ELF-1 (cell line): ENCODE results near the gene SPATA31E1.
A peak's percentile ranks its signal among the peaks of the same experiment; 100 is the strongest.

Source experiments
- DNase-seq: peaks from one replicate; pipeline ENCODE4 v3.0.0-alpha.2; 2016; ENCODE audit warnings: low read depth, low spot score

The SPATA31E1 gene

DNA sequence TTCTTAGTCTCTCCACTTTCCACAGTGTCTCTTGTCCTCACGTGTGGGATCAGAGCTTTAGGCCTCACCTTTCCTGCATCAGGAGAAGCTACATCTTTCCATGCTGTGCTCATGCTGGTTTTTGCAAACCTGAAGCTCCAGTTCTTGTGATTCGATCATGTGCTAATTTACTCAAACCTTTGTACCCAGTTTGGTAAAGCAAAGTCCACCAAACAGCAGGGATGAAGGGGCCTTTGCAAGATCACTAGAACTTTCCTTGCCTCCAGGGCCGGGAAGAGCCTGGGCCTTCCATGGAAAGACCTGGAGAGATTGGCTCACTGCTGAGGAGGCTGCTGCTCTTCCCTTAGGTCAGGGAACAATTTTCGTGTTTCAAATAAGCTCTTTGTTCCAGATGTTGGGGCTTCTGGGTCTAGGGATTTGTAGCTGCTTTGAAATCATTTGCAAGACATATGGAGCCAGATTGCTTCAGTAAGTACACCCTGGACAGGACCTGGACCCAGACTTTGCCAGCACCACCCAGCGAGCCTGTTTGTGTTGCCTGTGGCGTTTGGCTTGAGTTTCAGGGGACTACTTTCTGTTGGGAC is 18.7 kb upstream of the SPATA31E1 start:
- no peak for DNase-seq

DNA sequence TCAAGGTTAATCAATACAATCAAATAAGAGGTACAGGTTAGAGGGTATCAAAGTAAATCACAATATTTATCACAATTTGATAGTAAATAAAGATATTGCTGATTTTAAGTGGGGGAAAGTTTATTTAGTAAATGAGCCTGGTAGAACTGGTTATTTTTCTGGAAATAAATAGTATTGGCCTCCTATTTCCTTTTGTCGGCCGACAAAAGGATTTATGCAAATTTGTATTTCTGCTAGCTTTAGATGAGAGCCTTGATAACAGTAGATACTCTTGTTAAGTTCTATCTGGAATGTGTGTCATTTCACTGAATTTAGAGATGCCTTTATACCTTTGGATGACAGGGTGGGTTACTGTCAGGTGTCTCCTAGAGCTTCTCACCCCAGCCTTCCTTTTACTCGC is 17.8 kb upstream of the SPATA31E1 start:
- no peak for DNase-seq

DNA sequence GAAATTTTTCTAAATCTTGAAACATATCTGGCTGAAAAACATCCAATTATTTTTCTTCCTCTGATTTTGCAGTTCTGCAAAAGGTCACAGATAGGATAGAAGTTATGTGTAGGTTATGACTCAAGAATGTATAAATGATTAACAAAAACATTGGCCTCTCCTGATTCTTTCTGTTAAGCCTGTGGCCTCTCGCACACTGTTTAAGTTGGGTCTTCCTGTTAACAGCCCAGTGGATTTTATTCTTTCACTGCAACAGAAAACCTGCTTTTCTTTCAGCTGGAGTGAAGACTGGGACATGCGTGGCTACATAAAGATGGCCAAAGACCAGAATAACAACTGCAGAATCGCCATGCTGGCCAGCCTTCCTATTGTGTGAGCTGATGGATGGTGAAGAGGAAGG is 17.1 kb upstream of the SPATA31E1 start:
- no peak for DNase-seq

DNA sequence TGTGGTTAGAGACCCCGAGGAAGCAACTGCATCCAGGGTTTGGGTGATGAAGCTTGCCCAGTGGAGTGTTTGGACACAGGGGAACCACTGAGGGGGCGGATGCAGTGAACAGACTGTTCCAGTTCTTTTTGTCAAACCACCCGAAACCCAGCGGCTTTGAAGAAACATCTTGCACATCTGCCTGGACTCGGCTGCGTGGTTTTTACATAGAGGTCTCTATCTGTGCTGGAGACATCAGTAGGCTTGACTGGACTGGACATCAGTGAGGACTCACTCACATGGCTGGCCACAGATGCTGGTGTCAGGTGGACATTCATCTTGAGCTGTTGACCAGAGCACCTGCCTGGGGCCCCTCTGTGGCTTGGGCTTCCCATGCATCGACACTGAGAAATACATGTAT is 15.3 kb upstream of the SPATA31E1 start:
- DNase-seq: no peak

DNA sequence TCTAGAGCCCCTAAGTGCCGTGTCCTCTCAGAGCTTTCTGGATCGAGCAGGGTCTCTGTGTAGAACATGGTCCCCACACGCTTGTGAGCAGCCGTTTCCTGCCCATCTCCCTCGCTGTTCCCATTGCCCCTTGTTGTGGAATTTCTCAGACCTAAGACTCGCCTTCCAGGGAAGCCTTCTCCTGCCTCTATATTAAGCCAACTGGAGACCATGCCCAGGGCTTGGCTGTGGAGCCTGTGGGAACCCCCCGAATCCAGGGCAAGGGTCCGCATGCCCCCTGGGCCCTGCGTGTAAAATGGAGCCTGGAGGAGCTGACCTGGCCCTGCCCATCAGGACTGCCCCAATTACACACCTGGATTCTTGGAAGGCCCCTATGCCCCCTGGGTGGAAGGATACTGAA is 14.5 kb upstream of the SPATA31E1 start:
- DNase-seq: no peak

DNA sequence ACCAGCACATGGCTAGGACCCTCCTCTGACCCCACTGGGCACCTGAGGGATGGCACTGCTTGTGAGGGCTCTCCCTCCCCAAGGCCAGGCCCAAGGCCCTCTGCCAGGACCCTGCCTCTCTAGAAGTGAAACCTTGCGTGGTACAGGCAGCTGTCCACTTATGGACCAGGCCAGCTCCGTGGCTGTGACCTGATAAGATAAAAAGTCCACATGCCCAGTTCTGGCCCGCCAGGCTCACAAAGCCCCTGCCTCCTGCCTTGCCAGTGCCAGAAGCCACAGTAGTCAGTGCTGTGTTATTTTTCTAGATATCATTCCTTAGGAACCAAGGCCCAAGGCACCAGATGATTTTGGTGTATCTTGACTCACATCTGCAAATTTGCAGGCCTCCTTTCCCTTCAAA is 14.0 kb upstream of the SPATA31E1 start:
- no peak for DNase-seq

DNA sequence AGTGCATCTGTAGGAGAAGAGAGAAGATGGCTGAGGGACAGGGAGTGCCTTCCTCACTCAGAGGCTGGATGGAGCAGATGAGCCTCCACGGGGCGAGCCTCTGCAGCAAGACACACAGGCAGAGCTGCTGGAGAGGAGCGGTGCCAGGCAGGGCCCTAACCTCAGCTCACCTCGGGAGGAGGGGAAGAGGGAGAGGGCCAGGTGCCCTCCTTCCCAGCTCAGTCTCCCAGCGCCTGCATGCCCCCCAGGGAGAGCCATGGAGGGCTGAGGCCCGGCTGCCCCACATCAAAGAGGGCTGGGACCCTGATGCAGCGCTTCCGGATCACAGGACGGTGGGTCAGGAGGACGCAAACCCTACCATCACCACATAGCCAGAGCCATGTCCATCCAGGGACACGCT is 13.6 kb upstream of the SPATA31E1 start:
- no peak for DNase-seq

DNA sequence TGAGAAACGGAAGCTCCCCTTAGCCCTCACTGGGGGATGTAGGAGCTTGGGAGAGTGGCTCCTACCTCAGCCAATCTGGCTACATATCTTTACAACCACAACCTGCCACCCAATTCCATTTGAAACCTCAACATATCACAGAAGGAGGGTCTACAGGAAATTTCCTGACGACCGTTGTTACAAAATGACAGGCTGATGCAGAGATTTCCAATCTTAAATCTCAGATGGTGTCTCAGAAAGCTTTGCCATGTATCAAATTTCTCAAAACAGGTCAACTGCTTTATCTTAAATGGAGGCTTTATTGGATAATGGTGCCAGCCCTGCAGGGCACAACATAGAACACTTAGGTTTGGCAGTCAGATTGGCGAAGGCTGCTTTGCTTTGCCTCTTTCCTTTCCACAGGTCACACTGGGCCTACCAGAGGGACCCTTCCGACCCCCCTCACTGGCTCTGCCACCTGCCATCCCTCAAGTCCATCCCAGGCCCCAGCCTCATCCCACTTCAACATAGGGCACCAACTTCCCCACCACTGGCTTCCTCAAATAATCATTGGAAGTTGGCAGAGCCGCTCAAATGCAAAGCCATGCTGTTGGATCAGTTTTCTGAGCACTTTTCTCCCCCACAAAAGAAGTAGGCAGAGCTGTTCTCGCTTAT is 11.1 kb upstream of the SPATA31E1 start:
- DNase-seq: no peak

DNA sequence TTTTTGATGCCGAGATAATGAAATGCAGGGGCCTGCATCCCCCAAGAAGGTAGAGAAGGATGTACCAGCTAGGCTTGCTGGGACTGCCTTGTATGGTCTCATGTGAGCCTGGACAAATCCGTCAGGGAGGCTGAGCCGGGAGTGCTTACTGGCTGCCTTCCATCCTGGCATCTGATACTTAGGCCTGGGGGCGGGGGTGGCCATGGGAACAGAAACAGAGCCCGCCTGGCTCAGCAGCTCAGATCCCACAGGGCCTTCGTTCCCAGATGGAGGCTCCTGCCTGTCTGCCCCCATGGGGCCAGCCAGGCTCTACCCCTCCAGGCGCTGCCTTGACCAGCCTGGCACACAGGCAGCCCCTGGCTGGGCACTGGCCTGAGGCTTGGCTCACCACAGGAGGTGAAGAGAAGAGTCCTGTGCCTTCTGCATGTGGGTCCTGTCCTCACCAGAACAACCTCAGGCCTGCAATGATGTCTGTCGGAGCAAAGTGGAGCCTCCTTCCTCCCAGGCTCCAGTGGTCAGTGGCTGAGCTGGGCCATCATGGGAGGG is 10.5 kb upstream of the SPATA31E1 start:
- DNase-seq: peak; percentile 63

DNA sequence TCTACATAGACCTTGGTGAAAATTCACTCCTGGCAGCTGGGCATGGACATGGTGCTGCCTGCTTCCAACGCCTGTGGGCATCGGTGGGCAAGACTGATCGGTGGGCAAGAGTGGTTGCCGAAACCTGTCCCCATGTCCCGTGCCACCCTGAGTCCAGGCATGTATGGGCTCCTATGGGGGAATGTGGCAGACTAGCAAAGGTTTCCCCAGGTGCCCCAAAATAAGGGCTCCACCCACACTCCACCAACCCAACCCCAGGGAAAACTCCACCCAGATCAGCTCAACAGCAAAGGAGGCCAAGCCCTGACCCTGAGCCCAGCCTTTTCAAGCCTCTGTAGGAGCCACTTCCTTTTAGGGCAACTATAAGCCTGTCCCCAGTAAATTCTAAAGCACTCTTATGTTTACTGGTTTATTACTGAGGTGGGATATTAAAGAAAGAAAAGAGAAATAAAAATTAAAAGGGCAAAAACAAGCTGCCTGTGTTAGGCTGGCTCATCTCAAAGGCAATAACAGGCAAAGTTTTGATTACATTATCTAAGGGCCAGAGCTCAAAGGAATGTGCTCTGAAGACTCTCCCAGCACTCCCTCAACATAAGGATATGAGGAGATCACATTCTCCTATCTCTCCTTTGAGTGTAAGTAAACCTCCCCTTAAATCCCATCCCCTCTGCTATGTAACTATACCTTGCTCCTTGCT is 8.9 kb upstream of the SPATA31E1 start:
- no peak for DNase-seq

DNA sequence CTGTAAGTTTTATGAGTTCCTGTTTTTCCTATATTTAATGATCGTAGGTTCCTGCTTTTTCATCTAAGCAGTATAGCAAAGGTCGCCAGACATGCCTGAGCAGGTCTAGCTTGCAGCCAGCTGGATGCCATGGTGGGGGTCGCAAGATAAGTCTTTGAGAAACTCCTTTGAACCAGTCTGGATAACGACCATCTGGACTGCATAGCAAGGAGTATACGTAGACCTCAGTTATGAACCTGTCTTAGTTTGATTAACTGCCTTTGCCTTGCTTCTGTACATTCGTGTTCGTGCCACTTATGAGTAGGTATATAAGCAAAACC is 8.4 kb upstream of the SPATA31E1 start:
- no peak for DNase-seq

DNA sequence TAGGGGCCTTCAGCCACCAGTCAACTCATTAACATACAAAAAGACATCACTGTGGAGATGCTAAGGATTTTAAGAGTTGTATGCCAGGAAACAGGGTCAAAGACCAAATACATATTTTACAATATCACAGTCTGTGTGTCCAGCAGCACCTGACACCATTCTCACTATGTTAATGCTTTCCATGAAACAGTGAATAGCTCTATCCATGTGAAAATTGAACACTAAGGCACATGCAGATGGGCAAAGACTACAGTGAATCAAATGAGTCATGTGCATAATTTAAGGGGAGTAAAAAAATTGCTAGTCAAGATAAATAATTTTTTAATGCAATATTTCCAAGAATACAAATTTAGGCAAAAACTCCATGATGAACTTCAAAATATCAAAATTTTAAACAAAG is 7.6 kb upstream of the SPATA31E1 start:
- no peak for DNase-seq

DNA sequence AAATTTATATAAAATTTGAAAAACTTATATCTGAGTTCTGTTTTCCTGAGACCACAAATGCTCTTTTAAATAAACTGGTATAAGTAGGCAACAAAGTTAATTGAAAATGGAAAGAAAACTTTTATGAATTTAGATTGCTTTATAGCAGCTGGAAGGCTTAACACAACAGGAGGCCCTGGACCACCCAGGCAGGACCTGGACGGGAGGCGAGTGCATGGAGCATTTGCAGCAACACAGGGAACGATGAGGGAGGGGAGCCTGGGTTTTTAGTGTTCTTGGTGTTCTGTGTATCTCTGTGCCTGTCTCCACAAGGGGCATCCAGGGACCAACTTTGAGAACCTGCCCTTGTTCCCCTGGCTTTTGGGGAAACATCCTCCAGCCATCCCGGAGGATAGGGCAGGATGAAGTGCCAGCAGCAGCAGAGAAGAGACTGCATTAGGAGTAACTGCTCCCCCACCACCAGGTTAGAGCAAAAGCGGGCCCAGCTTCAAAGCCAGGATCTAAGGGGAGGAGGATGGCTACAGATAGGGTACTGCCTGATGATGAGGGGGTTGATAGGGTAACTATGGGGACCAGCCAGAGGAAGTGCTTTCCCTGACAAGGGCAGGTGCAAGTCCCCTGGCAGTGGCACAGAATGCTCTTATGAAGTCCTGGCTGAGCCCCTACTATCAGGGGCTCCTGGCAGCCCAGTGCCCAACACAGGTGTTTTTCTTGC is 6.7 kb upstream of the SPATA31E1 start:
- DNase-seq: no peak

DNA sequence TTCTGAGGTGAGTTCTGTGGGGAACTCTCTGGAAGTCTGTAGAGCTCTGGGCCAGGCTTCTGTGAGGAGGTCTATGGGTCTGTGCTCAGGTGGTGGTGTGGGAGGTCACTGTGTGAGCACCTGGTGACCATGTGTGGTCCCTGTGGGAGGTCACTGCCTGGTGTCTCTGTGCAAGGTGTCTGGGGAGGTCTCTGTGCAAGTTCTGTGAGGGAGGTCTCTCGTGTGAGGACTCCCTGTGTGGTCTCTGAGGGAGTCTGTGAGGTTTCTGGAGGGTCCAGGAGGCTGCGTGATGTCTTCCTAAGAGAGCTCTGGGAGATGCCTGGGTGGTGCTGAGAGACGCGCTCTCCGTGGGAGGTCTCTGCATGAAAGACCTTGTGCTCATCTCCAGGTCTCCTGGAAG is 6.0 kb upstream of the SPATA31E1 start:
- no peak for DNase-seq

DNA sequence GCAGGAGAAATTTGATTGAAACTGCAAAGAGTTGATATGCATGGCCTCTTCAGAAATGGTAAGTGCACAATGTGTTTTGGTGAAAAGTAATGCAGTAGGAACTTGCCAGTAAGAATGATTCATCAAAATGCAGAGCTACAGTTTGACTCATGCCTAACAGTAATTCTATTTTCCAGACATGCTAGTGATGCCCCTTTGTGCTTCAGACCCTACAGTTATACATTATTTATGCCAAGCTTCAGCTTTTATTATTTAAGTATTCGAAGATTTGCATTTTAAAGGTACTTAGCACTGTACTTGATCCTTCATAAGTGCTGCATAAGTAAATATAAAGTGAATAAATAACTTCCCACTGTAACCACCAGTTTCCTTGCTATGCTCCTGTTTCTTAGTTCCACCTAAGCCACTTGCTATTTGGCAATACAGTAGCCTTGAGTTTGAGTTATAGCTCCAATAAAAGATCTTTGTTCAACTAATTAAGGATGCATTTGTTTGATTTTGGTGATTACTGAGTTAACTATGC is 3.6 kb upstream of the SPATA31E1 start:
- no peak for DNase-seq

DNA sequence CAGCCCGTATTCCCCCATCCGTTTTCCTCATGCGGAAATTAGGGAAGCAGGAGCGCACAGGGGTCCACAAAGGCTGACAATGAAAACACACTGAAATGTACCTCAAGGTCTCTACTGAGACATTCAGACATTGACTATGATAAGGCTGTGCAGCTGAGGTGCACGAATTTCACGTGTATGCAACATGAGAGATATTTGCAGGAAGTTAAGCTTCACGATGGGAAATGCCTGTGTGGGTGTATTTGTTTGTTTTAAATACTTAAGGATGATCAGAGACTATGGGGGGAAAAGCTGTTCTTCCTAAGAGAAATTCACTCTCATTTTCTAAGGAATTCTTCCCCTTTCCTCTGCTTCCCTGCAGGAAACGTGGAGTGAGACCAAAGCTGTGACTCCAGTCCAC is 2.6 kb upstream of the SPATA31E1 start:
- DNase-seq: no peak

DNA sequence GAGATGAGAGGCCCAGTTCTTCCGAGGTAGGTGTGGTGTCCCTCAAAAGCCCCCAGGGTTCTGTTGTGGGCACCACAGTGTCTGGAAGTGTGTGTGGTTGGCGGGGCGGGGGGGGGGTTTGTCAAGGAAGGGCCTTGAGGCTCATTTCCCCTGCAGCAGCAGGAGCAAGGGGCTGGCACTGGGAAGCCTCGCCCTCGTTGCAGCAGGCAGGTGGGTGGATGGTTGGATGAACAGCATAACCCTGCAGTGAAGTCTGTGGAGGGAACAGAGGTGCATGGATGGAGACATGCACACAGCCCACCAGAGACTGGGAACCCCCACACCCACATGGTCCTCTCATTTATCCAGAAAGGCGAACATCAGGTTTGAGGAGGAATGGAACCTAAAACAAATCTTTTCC is 2.0 kb upstream of the SPATA31E1 start:
- DNase-seq: no peak

DNA sequence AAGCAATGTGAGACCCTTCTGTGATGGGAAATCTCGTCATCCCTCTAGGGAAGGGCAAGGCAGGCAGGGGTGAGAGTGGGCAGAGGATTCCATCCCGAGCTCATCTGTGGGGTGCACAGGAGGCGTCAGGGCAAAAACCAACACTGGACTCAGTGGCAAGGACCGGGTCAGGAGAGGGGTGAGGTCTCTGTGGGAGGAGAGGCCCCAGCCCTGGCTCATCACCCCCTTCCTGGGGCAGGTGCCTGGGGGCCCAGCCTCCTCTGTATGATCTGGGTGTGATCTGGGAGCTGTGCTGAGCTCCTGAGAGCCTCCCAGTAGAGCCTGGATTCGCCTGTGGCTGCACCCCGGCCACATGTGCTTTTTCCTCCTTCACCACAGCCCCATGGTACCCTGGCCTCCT is 597 bp downstream of the SPATA31E1 start:
- no peak for DNase-seq

DNA sequence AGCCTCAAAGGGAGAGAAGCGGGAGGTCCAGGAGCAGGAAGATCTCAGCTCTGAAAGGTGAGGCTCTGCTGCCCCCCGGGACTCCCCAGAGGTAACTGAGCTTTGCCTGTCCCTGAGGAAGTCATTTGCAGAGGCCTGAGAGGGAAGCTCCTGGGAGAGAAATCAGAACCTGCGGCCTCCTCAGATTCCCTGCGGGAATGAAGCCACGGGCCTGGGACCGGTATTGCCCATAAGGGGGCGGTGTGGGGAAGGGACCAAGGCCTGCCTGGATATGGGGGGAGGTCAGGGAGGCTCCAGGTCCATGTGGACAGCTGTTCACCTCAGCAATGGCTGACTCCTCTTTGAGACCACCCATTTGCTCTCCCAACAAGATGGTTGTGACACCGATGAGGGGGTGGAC is 1.3 kb downstream of the SPATA31E1 start:
- DNase-seq: no peak

DNA sequence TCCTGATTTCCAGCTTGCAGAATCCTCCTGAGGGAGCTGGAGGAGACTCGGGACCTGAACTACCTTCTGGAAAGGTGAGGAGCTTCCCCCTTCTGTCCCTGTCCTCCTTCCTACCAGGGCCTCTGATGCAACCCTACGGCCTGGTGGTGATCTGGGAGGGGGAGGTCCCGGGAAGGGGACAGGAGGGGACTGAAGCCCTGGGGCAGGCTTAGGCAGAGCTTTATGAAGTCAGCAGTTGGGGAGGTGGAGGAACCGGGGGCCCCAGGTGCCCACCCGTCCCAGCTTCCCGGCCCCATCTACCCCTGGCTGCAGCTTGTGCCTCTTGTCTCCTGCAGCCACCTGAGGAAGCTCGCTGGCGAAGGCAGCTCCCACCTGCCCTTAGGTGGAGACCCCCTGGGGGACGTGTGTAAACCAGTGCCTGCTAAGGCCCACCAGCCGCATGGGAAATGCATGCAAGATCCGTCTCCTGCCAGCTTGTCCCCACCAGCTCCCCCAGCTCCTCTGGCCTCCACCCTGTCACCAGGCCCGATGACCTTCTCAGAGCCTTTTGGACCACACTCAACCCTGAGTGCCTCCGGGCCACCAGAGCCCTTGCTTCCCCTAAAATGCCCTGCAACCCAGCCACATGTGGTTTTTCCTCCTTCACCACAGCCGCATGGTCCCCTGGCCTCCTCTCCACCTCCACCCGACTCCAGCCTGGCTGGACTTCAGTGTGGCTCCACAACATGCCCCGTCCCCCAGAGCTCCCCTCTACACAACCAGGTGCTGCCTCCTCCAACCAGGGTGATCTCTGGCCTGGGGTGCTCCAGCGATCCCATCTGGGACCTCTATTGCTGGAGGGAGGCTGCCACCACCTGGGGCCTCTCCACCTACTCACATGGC is 2.1 kb downstream of the SPATA31E1 start:
- DNase-seq: no peak

DNA sequence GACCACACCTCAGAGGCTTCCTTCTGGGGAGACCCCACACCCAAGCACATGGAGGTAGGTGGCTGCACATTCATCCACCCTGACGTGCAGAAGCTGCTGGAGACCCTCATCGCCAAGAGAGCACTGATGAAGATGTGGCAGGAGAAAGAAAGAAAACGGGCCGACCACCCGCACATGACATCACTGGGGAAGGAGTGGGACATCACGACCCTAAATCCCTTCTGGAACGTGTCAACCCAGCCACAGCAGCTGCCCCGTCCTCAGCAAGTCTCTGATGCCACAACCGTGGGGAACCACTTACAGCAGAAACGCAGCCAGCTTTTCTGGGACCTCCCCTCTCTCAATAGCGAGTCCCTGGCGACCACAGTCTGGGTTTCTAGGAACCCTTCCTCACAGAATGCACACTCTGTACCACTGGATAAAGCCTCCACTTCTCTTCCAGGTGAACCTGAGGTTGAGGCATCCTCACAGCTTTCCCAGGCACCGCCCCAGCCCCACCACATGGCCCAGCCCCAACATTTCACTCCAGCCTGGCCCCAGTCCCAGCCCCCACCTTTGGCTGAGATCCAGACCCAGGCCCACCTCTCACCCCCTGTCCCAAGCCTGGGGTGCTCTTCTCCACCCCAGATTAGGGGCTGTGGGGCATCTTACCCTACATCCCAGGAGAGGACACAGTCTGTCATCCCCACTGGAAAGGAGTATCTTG is 3.0 kb downstream of the SPATA31E1 start:
- DNase-seq: no peak
